Gastroesophageal sphincter (tissue), 3 donors: ENCODE measurements around the gene TENT5C.

Experiments used
- CTCF ChIP-seq, 4 experiments: fragments of 200-600 bp in 2 of 4; fragments of 450-650 bp in 2 of 4; sonication (generic) in 1 of 4; IDR thresholded peaks; one replicate each; pipeline ENCODE4 v1.5.1; 2017 to 2019; ENCODE audit warnings: antibody characterized with exemption in 4 of 4, mild to moderate bottlenecking in 2 of 4, moderate library complexity in 2 of 4
- EP300 ChIP-seq: sonication (generic); formaldehyde crosslinking; IDR thresholded peaks from one replicate; pipeline ENCODE4 v1.6.1; 2017; ENCODE audit warnings: antibody characterized with exemption, mild to moderate bottlenecking
- POLR2A ChIP-seq, 2 donors: fragments of 450-650 bp; IDR thresholded peaks; one replicate each; pipeline ENCODE4 v1.6.1; 2017; ENCODE audit warnings: antibody characterized with exemption in 2 of 2, mild to moderate bottlenecking in 2 of 2, moderate library complexity in 1 of 2
- POLR2AphosphoS5 ChIP-seq: sonication (generic); formaldehyde crosslinking; IDR thresholded peaks from one replicate; pipeline ENCODE4 v1.6.1; 2017; ENCODE audit warnings: antibody characterized with exemption

DNA sequence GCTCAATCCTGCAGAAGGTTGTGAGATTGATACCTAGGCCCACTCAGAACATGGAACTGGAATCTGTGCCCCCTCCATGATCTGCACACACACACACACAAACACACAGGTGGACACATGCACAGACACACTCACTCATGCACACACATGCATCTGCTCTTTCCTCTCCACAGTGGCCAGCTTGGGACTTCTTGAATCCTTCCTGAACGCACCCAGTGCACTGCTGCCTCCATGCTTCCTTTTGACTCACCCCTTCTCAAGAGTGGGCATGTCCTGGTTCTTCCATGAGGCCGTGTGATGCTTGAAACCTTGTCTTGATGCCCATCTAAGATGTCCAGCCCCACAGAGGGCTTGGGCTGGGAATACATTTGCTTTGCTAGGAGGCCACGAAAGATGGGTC is 25.4 kb upstream of the TENT5C start:
- TF ChIP-seq CTCF (IDR thresholded peaks at IDR 0.05): no peak
- no peak for TF ChIP-seq POLR2A (IDR thresholded peaks at IDR 0.05)
- TF ChIP-seq POLR2AphosphoS5: no peak
- no peak for TF ChIP-seq EP300
